GM12878 (cell line): ENCODE results near the gene IGFBP6. TPM values are rescaled to one million over a fixed set of nuclear protein-coding genes. Genes with fewer than 3 reads are reported as not detected.

Source experiments
- ATAC-seq: fragments of 200-7000 bp; cut with Tn5 transposase; 3 replicates; pipeline ENCODE4 v1.9.1; 2020; ENCODE audit warnings: mild to moderate bottlenecking, moderate library complexity
- BruUV-seq: library from RNA; stranded (reverse); fragments of 400-500 nt; replicated peaks from 2 replicates; lab custom pipeline; 2021; lab: Mats Ljungman, UMichigan
- CTCF ChIA-PET: fragments of 300-600 bp; sonication (Branson Sonifier 250); formaldehyde crosslinking; extraction: SDS; loops from one replicate; lab custom pipeline; 2021; ENCODE audit warnings: inconsistent platforms; lab: Yijun Ruan, JAX
- POLR2A ChIA-PET: fragments of 350-600 bp; formaldehyde crosslinking; extraction: SDS; loops from one replicate; lab custom pipeline; 2021; ENCODE audit warnings: inconsistent platforms; lab: Charles Lee
- RAD21 ChIA-PET: fragments of 300-600 bp; sonication (Branson Sonifier 250); formaldehyde crosslinking; loops from one replicate; lab custom pipeline; 2023; ENCODE audit warnings: antibody characterized with exemption; ENCODE audit not compliant: unreplicated experiment; lab: Charles Lee
- SMC1A ChIA-PET: fragments of 300-600 bp; sonication (Branson Sonifier 250); formaldehyde crosslinking; loops from one replicate; lab custom pipeline; 2023; ENCODE audit not compliant: unreplicated experiment, uncharacterized antibody; lab: Charles Lee
- DNase-seq: peaks from one replicate; pipeline ENCODE4 v3.0.0-alpha.2; 2011; ENCODE audit warnings: low read depth, low spot score
- FAIRE-seq: peaks from 3 replicates; lab custom pipeline; 2011; peaks lifted over from hg19 to GRCh38; lab: Jason Lieb, UNC
- H2AFZ ChIP-seq: 2 replicates; pipeline ENCODE4 v1.6.0; 2011; ENCODE audit warnings: low read depth, low read length, control low read depth; ENCODE audit not compliant: control insufficient read depth
- H3K27ac ChIP-seq: 2 replicates; pipeline ENCODE4 v1.5.1; 2011; ENCODE audit warnings: control low read depth; ENCODE audit not compliant: control insufficient read depth, insufficient read depth
- H3K27me3 ChIP-seq, 2 experiments: replicated peaks in 1 of 2; 2 replicates each; pipeline versions ENCODE4 v1.6.0 to v1.6.1; 2011; ENCODE audit warnings: low read length in 1 of 2; ENCODE audit not compliant: control insufficient read depth in 2 of 2, insufficient read depth in 2 of 2
- H3K36me3 ChIP-seq, 2 experiments: 2 replicates each; pipeline ENCODE4 v1.5.1; 2011; ENCODE audit warnings: low read length in 1 of 2; ENCODE audit not compliant: control insufficient read depth in 2 of 2, insufficient read depth in 2 of 2
- H3K4me1 ChIP-seq: 2 replicates; pipeline ENCODE4 v1.6.1; 2011; ENCODE audit warnings: mild to moderate bottlenecking, low read length, moderate library complexity, mixed read lengths; ENCODE audit not compliant: control insufficient read depth, insufficient read depth
- H3K4me2 ChIP-seq: 2 replicates; pipeline ENCODE4 v1.6.0; 2011; ENCODE audit warnings: control low read depth; ENCODE audit not compliant: control insufficient read depth, insufficient read depth
- H3K4me3 ChIP-seq: fragments of 200-600 bp; sonication (generic); 2 replicates; pipeline ENCODE4 v1.5.1; 2016
- H3K79me2 ChIP-seq: 2 replicates; pipeline ENCODE4 v1.6.0; 2011; ENCODE audit warnings: low read length; ENCODE audit not compliant: control insufficient read depth, insufficient read depth
- H3K9ac ChIP-seq: 2 replicates; pipeline ENCODE4 v1.8.0; 2011; ENCODE audit warnings: low read length, control low read depth, mixed read lengths; ENCODE audit not compliant: control insufficient read depth, insufficient read depth
- H3K9me3 ChIP-seq: replicated peaks from 3 replicates; pipeline ENCODE4 v1.5.1; 2011; ENCODE audit warnings: mild to moderate bottlenecking, low read length; ENCODE audit not compliant: control insufficient read depth, insufficient read depth
- H4K20me1 ChIP-seq: 2 replicates; pipeline ENCODE4 v1.6.0; 2011; ENCODE audit not compliant: control insufficient read depth, insufficient read depth
- EZH2 ChIP-seq: IDR thresholded peaks from 2 replicates; pipeline ENCODE4 v1.6.1; 2012; ENCODE audit warnings: low read depth, mild to moderate bottlenecking, control low read depth, inconsistent platforms, low read length, borderline replicate concordance; ENCODE audit not compliant: control insufficient read depth
- REST ChIP-seq: IDR thresholded peaks from 2 replicates; pipeline ENCODE4 v1.6.1; 2012; ENCODE audit warnings: mild to moderate bottlenecking, low read depth, low read length
- WGBS: methylation state at CpG from one replicate; pipeline ENCODE4 v1.1.6; 2016; ENCODE audit warnings: low lambda C conversion rate; ENCODE audit not compliant: insufficient replicate concordance, insufficient coverage; ENCODE audit errors: missing lambda C conversion rate; 5-methylcytosine and 5-hydroxymethylcytosine counted together
- in situ Hi-C: fragments of 300-500 bp; cut with MboI; formaldehyde crosslinking; loops from 9 replicates; pipeline ENCODE4 v1.14.3; 2018; ENCODE audit warnings: mixed read lengths
- intact Hi-C: fragments of 100-400 bp; cut with micrococcal nuclease; formaldehyde crosslinking; loops from one replicate; pipeline ENCODE4 v1.14.2; 2022; ENCODE audit not compliant: unreplicated experiment
- polyA plus RNA-seq, 11 experiments: library from polyadenylated mRNA; depleted of rRNA in 4 of 11; unstranded in 6 of 11; stranded (reverse) in 5 of 11; fragments of >200 nt; fragmentation: Nextera tagmentation in 4 of 11; fragmentation: Illumina TruSeq in 1 of 11; extraction: Ambion mirVana in 4 of 11; extraction: Trizol in 1 of 11; gene quantifications; 1 replicate in 1 of 11; 2 replicates in 10 of 11; pipeline versions ENCODE4 v1.2.1 to v1.2.3, GENCODE V29; 2011 to 2016; ENCODE audit warnings: inconsistent platforms in 2 of 11, missing spikeins in 2 of 11, low read depth in 1 of 11
- total RNA-seq, 4 experiments: library from RNA; depleted of rRNA in 3 of 4; stranded (reverse); fragments of >200 nt in 3 of 4; fragmentation: Illumina TruSeq in 1 of 4; extraction: Trizol in 1 of 4; gene quantifications; 2 replicates each; pipeline versions ENCODE4 v1.2.1 to v1.2.3, GENCODE V29; 2013 to 2021

IGFBP6 gene
- total and polyA plus RNA-seq, 10 of the 15 experiments (the other 5 are each of a cell fraction or from before 2014, with no cell fraction given) = 0.09 to 0.87 (median 0.56) TPM; not detected in 3

DNA sequence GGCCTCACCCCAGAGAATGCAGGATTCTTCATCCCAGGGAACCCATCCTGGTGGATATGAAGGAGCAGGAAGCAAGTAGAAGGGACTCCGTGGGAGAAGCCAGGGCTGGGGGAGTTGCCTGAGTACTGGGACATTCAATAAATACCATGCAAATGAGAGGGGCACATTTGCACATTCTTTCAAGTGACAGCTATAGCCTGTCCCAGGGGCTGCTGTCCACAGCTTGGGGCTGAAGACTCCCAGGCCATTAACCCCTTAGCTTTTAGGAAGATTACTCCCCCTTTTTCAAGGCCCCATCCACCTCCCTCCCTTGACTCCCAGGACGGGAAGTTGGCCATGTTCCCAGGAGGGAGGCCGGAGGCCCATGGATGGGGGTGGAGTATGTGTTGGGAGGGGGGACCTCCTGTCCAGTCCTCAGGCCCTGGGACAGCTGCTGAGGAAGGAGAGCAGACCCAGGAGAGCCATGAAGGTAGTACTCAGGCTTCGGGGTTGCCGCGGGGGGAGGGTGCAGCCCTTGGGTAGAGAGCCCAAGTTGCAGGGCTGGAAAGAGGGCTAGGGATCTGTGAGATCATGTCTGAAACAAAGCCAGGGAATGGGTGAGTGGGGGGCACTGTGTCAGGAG is 48.6 kb upstream of the IGFBP6 start:
- FAIRE-seq (no peak), DNase-seq (no peak), ATAC-seq (no peak)
- ChIA-PET SMC1A (interaction anchor here (0.9 to 1.1 kb wide), 2 partner anchors 54 to 219 kb away, joined by 3 read pairs; no protein-coding TSS in a partner anchor), POLR2A (interaction anchor here (0.6 kb wide), 1 partner anchor 17 kb away, joined by 3 read pairs; no protein-coding TSS in a partner anchor), CTCF (interaction anchor here (0.6 to 2.1 kb wide), 8 partner anchors 12 to 98 kb away, joined by 3 to 12 read pairs (median 6); partner anchors contain the start of genes EIF4B and SPRYD3), RAD21 (interaction anchor here (1.0 to 1.5 kb wide), 3 partner anchors 36 to 168 kb away, joined by 3 to 4 read pairs (median 4); partner anchors contain the start of gene IGFBP6)
- intact Hi-C loops (no loop called here), in situ Hi-C loops (no loop called here)
- H2AFZ ChIP-seq = no peak overlapping the region
- no peak overlapping the region for H3K4me2 ChIP-seq
- no TSS peak for BruUV-seq
- no peak overlapping the region for H3K9ac ChIP-seq
- H3K79me2 ChIP-seq = no peaks in the 10 kb centered on the region
- H3K4me1 ChIP-seq = peaks cover 19% of the 10 kb centered on the region
- no peaks in the 10 kb centered on the region; the same call in 1 of the 2 replicates for H4K20me1 ChIP-seq
- H3K4me3 ChIP-seq = no peak overlapping the region
- H3K36me3 ChIP-seq = no peaks in the 10 kb centered on the region
- no peaks in the 10 kb centered on the region for H3K27me3 ChIP-seq
- H3K27ac ChIP-seq = no peak overlapping the region
- H3K9me3 ChIP-seq = no peaks in the 10 kb centered on the region
- WGBS = 77% methylated on average over 6 of the region's 6 CpGs
- TF ChIP-seq EZH2 = no peak
- peak; percentile 52; the same call in 1 of the 2 replicates for TF ChIP-seq REST
